Stimulated activated CD4-positive, alpha-beta T cell treated with anti-CD3 and anti-CD28 coated beads, TNF-alpha, amount 100 ng/mL, for 1 hour (primary cell): ENCODE measurements around the gene ENTHD1.
A peak's percentile ranks its signal among the peaks of the same experiment; 100 is the strongest.
"Not testable (repeated sequence)": the region's sequence is repeated elsewhere in the genome, so short reads cannot be mapped to it uniquely, and the experiment has no call there.

Experiments
- DNase-seq, 3 donors: peaks; one replicate each; pipeline ENCODE4 v3.0.0-alpha.2; 2020; ENCODE audit warnings: low read depth in 3 of 3, low spot score in 1 of 3

ENTHD1 gene

DNA sequence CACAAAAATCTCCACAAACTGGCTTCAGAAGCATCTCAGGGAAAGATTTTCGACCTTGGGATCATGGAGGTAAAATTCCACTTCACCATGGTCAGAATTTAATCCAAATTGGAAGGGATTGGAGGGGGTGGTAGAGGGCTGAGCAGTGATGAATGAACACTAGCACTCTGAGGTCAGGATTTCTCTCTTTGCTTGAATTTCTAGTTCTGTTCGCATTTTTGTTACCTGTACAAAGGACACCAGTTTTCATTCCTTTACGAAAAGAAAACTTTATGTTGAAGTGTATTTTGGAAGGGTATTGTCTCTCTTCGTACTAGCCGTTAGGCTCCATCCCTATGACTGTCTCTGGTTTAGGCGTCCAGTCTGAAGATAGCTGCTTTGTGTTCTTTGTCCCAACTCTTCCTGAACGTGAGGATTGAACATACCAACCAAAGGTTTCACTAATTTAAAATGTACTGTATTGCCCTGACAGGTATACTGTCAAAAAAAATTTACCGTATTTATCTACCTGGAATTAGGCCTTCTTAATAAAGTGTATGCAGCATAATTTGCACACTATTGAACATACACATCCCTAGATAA is 8.1 kb upstream of the ENTHD1 start:
- no peak for DNase-seq

DNA sequence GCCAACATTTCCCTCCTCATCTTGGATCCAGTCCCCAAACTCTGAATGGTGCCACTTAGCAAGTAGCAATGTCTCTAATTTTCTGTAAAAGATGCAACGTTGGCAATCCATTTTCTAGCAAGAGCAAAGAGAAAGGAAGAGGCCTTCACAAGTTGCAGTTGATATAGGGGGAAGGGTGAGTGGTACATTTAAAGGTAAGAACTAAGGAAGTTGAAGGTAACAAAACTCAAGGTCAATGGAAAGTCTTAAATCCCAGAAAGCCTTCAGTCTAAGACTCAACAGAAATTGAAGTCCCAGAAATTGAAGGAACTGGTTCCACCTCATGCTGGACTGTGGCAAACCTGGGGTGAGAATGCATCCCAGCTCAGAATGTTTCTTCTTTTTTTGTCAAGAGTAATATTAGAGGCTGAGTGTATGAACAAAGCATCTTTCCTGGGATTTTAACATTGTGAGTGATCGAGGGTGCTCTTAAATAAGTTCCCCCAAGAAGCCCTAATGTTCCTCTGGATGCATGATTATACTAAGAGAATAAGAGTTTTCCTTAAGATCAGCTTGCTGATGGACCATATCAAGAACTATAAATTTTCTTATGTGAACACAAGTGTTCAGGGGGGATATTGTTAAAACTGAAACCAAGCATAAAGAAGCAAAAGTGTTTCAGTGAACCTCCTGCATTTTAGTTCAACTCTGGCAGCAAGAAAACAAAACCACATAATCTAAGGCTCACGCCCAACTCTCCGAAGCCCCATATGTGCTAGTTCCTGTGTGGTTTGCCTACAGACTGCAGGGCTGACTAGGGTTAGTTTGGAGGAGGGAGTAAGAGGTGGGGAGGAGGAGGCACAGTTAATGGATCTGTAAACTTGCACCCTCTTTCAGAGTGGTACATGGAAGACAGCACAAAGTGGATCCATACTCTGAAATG is 7.0 kb upstream of the ENTHD1 start, which contains the start of gene GRAP2:
GRAP2 (plus strand) TSS at position 779 of the 922 bp plus-strand sequence. CDS start 46,023 bp downstream, outside the sequence.
- peak in 2 of 3 donors; percentile 41 to 53 for DNase-seq

DNA sequence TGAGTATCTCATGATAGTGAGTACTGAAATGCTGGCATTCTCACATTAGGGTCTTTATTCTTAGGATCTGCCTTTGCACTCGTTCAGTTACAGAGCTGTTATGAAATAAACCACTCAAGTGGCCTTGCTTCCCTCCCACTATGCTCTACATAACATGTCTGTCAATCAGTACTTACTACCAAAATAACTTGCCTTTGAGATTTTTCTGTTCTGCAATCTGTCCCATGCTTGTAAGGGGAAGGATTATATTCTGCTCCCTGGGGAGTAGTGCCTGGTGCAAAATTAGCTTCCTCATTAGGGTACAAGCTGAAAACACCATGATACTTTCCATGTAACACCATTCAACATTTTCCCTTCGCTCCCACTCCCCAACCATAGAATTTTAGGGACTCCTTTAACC is 5.4 kb upstream of the ENTHD1 start:
- no peak for DNase-seq

- no peak for DNase-seq
Observed at GRCh38 chr22:39897841-39898240, 4.3 kb upstream of the ENTHD1 start.

DNA sequence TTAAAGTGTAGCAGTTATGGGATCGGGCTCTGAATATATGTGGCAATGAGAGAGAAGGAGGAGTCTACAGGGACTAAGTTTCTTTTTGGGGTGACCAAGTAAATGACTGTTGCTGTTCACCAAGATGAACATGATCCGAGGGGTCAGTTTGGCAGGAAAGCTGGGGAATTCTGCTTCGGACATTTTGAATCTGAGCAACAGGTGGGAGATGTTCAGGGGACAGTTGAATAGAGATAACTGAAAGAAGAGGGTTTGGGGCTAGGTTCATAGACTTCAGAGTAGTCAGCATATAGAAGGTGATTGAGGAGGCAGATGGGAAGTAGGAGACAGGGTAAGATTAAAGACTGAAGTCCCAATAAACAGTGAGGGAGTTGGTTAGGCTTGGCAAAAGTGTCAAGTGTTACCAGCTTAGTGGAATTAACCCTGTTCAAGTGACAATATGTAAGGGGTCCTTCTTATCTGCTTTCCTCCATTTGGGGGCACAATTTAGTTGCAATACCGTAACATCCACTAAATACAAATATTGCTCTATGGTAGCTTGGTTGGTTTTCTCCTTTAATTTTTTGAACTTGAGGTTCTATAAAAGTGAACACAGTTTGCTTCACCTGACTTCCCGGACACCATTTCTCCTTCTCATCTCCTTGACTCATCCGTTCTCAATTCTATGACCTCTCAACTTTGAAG is 2.9 kb upstream of the ENTHD1 start:
- DNase-seq, result no peak

DNA sequence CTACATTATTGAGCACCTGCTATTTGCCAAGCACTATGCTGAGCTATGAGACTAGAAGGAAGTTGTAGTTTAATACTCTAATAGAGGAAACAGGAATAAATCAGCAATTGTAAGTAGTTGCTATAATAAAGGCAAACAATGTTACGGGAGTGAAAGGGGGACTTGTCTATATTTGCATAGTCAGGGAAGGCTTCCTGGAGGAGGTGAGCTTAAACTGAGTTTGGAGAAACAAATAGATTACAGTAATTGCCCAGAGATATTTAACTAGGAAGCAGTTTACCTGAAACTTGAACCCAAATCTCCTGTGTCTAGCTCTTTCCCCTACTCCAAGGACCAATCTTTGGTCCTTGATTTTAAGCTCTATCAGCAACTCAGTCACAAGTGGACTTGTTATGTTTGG is 2.1 kb upstream of the ENTHD1 start:
- DNase-seq, result no peak

GRCh38 chr22:39894554-39895092 is 1.1 kb upstream of the ENTHD1 start:
- no peak for DNase-seq

DNA sequence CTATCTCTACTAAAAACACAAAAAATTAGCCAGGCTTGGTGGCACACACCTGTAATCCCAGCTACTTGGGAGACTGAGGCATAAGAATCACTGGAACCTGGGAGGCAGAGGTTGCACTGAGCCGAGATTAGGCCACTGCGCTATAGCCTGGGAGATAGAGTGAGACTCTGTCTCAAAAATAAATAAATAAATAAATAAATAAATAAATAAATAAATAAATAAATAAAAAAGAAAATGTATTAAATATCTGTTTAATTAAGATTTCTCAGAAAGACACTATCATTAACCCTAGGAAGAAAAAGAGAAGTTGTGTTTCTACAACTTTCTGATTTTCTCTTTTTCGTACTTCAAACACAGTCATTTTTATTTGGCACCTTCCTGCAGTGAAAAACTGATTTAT is 3.6 kb downstream of the ENTHD1 start:
- DNase-seq, result not testable (repeated sequence)

- no peak for DNase-seq
Observed at GRCh38 chr22:39883057-39883456, 10.5 kb downstream of the ENTHD1 start.

- DNase-seq, result no peak
Observed at GRCh38 chr22:39880722-39881121, 12.8 kb downstream of the ENTHD1 start.

DNA sequence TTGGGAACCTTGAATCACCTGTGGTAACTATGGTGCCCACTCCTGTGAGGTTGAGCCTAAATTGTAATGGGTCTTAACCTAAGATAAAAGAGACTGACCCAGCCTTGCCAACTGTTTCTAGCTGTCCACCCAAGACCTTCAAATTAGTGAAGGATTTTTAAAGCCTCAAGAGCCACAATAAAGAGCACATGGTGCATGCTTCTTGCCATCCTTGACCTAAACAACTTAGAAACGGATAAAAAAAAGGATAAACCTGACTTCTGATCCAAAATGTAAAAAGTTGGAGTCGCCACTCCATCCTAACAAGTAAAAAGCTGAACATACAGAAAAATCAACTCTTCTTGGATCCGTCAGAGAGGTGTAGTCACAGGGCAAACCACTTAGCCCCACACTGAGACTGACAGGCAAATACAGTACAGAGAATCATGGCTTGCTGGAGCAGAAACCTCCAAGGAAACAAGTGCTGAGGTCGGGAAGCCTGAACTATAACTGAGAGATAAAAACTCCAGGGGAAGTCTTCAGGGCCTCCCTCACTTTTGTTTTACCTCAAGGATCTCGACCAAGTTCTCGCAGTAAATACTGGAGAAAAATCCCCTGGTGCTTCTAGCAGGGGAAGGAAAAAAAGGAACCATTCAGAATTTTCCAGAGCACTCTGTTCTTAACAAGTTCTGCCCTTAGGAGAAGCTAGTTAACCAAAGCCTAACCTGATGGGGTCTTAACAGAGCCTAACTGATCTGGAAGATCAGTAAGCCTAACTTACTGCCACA is 16.3 kb downstream of the ENTHD1 start:
- no peak for DNase-seq

DNA sequence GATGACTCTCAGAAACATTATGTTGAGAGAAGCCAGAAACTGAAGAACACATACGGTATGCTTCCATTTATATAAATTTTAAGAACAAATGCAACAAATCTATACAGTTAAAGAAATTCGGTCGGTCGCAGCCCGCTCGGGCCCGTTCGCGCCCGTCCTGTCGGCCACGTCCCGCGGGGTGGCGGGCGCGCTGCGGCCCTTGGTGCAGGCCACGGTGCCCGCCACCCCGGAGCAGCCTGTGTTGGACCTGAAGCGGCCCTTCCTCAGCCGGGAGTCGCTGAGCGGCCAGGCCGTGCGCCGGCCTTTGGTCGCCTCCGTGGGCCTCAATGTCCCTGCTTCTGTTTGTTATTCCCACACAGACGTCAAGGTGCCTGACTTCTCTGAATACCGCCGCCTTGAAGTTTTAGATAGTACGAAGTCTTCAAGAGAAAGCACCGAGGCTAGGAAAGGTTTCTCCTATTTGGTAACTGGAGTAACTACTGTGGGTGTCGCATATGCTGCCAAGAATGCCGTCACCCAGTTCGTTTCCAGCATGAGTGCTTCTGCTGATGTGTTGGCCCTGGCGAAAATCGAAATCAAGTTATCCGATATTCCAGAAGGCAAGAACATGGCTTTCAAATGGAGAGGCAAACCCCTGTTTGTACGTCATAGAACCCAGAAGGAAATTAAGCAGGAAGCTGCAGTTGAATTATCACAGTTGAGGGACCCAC is 18.2 kb downstream of the ENTHD1 start:
- DNase-seq, result not testable (repeated sequence)

GRCh38 chr22:39873965-39874364 is 19.6 kb downstream of the ENTHD1 start:
- no peak for DNase-seq

- DNase-seq, result no peak
Observed at GRCh38 chr22:39872548-39872947, 21.0 kb downstream of the ENTHD1 start.

DNA sequence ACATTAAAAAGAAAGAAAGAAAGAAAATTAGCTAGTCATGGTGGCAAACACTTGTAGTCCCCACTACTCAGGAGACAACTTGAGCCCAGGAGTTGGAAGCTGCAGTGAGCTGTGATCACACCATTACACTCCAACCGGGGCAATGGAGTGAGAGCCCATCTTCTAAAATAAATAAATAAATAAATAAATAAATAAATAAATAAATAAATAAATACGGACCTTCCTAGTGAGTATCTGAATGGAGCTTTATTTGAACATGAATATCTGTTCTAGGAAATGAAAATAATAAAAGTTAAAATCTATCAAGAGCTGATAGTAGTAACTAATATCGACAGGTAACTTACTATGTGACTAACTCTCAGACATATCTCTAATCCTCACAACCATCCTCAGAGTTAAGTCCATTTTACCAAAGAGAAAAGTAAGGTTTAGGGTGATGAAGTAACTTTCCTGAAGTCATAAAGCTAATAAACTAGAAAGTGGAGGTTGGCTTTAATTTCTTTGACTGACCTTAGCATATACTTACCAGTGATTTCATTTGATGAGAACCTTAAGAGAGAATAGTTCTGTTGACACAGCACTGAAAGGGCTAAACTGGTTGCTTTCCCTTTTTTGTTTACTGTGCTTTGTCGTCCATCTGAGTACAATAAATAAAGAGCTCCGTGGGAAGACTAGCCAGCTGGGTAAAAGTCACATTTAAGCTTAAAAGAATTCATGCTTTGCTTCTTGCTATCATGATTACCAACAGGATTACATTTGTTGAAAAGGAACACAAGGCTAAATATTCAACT is 22.4 kb downstream of the ENTHD1 start:
- no peak for DNase-seq

DNA sequence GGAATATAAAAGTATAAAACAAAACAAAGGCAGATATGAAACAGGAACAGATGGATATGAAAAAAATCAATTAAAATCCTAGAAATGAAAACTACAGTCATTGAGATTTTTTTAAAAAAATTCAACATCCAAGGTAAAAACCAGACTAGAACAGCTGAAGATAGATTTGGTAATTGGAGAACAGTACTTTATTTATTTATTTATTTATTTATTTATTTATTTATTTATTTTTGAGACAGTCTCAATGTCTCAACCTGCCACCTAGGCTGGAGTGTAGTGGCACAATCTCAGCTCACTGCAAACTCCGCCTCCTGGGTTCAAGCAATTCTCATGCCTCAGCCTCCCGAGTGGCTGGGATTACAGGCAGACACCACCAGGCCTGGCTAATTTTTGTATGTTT is 23.8 kb downstream of the ENTHD1 start:
- not testable (repeated sequence) for DNase-seq

DNA sequence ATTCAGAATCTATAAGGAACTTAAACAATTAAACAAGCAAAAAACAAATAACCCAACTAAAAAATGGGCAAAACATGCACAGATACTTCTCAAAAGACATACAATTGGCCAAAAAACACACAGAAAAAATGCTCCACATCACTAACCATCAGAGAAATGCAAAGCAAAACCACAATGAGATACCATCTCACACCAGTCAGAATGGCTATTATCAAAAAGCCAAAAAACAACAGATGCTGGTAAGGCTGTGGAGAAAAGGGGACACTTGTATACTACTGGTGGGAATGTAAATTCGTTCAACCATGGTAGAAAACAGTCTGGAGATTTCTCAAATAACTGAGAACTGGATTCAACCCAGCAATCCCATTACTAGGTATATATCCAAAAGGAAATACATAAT is 24.8 kb downstream of the ENTHD1 start:
- no peak for DNase-seq

- DNase-seq, result no peak
Observed at GRCh38 chr22:39859903-39860588, 33.5 kb downstream of the ENTHD1 start.

- no peak for DNase-seq
Observed at GRCh38 chr22:39856588-39856987, 37.0 kb downstream of the ENTHD1 start.
